Ovary (tissue), 9 donors: ENCODE results near the gene CLMN. TPM values are rescaled to one million over a fixed set of nuclear protein-coding genes. Genes with fewer than 3 reads are reported as not detected.

Source experiments
- DNase-seq, 5 donors: peaks; one replicate each; pipeline ENCODE4 v3.0.0-alpha.2; 2019 to 2020
- H3K27ac ChIP-seq, 2 donors: fragments of 200-600 bp; one replicate each; pipeline versions ENCODE4 v1.5.1 to v1.8.0; 2019 to 2022
- H3K27me3 ChIP-seq: fragments of 200-600 bp; one replicate; pipeline ENCODE4 v1.8.0; 2022
- H3K36me3 ChIP-seq: fragments of 200-600 bp; sonication (generic); one replicate; pipeline ENCODE4 v1.5.1; 2019
- H3K4me1 ChIP-seq: one replicate; pipeline ENCODE4 v1.8.1; 2013; ENCODE audit warnings: mild to moderate bottlenecking, moderate library complexity; ENCODE audit not compliant: insufficient read depth
- H3K4me3 ChIP-seq: fragments of 200-600 bp; sonication (generic); one replicate; pipeline ENCODE4 v1.5.1; 2017
- H3K9me3 ChIP-seq, 2 donors: fragments of 200-600 bp in 1 of 2; sonication (generic) in 1 of 2; one replicate each; pipeline versions ENCODE4 v1.5.1 to v1.8.1; 2013 to 2019; ENCODE audit warnings: mild to moderate bottlenecking in 1 of 2, moderate library complexity in 1 of 2
- CTCF ChIP-seq, 3 donors: fragments of 450-650 bp in 2 of 3; fragments of 200-600 bp in 1 of 3; IDR thresholded peaks; one replicate each; pipeline versions ENCODE4 v1.5.1 to v1.8.0; 2016 to 2022; ENCODE audit warnings: antibody characterized with exemption in 3 of 3, mild to moderate bottlenecking in 1 of 3
- EP300 ChIP-seq: sonication (generic); formaldehyde crosslinking; IDR thresholded peaks from one replicate; pipeline ENCODE4 v1.6.1; 2017; ENCODE audit warnings: antibody characterized with exemption
- POLR2A ChIP-seq: fragments of 450-650 bp; IDR thresholded peaks from one replicate; pipeline ENCODE4 v1.6.1; 2017; ENCODE audit warnings: antibody characterized with exemption, mild to moderate bottlenecking, moderate library complexity
- WGBS, 3 donors: extraction: QIAGEN DNeasy Blood & Tissue Kit in 1 of 3; methylation state at CpG; one replicate each; pipeline versions ENCODE4 v1.1.5 to v1.1.7; 2013 to 2017; 5-methylcytosine and 5-hydroxymethylcytosine counted together
- intact Hi-C, 4 donors: fragments of 100-400 bp; cut with DNase I; formaldehyde crosslinking; loops; one replicate each; pipeline versions ENCODE4 v1.11.0 to v1.15.1; 2022 to 2023
- polyA plus RNA-seq, 2 donors: library from polyadenylated mRNA; stranded (reverse); fragments of 200-250 nt in 1 of 2; fragments of 350-450 nt in 1 of 2; fragmentation: Illumina TruSeq in 1 of 2; extraction: RNeasy Lipid Tissue Mini Kit (QIAGEN cat#74804) in 1 of 2; gene quantifications; one replicate each; pipeline ENCODE4 v1.2.3, GENCODE V29; 2013 to 2014
- total RNA-seq, 7 donors: library from RNA; depleted of rRNA in 2 of 7; stranded (reverse); fragments of >200 nt in 2 of 7; fragmentation: NEBNext Ultra II Directional in 3 of 7; extraction: Animal tissue kit (Norgen Biotek cat#: 25700) in 3 of 7; gene quantifications; one replicate each; pipeline versions ENCODE4 v1.1.0 to v1.2.4, GENCODE V29; 2016 to 2023
- donor health status: DM: no; HTN: no; CAD: no; lungs with moderate emphysema.
- donor health status: DM: no; HTN: no; CAD: no.
- donor health status: Bipolar disorder and iron deficiency.
- donor health status: DM: yes; HTN: yes; CAD: no.
- donor health status: DM: no; HTN: no; CAD: no.
- donor health status: DM: yes; HTN: yes; CAD: no.

Gene CLMN
- total and polyA plus RNA-seq, 9 donors, result 2.2 to 11.7 (median 6.5) TPM

DNA sequence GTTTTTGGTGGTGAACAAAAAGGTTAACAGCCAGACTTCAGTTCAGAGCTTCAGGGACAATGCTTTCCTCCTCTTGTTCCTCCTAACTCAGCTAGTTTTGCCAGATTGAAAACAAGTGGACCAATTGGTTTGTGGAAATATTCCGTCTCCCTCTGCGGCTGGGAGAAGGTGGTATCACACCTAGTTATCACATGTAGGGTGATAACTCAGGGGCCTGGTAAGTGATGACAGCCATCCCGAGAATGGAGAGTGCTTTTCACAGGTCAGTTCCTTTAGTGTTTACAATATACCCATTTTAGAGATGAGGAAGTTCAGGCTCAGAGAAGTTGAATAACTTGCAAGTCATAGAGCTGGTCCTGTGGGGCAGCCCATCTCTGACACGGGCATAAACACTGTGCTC lies 101.7 kb downstream of the CLMN start:
- Histone ChIP-seq H3K27me3 (no peaks in the 10 kb centered on the region), H3K4me1 (no peaks in the 10 kb centered on the region), H3K36me3 (no peaks in the 10 kb centered on the region), H3K4me3 (no peak overlapping the region), H3K9me3 (no peaks in the 10 kb centered on the region), H3K27ac (no peak overlapping the region)
- 84 to 94% (median 90%) methylated on average over 4 of the region's 4 CpGs for WGBS, 3 donors
- TF ChIP-seq EP300 (no peak), POLR2A (no peak), CTCF (IDR thresholded peaks at IDR 0.05) (no peak)
- intact Hi-C loops, result no loop called here
- no peak for DNase-seq

- no peaks in the 10 kb centered on the region for H3K27me3 ChIP-seq
- DNase-seq, result no peak
- H3K4me1 ChIP-seq, result no peaks in the 10 kb centered on the region
- H3K27ac ChIP-seq, result no peak overlapping the region
- H3K36me3 ChIP-seq, result no peaks in the 10 kb centered on the region
- WGBS, 3 donors, result 81 to 90% (median 85%) methylated on average over 10 of the region's 10 CpGs
- TF ChIP-seq CTCF (IDR thresholded peaks at IDR 0.05) (no peak), EP300 (no peak), POLR2A (no peak)
- no peak overlapping the region for H3K4me3 ChIP-seq
- H3K9me3 ChIP-seq, result no peaks in the 10 kb centered on the region
- intact Hi-C loops, result no loop called here
These were observed 102.3 kb downstream of the CLMN start for GRCh38 chr14:95217391-95217900.

DNA sequence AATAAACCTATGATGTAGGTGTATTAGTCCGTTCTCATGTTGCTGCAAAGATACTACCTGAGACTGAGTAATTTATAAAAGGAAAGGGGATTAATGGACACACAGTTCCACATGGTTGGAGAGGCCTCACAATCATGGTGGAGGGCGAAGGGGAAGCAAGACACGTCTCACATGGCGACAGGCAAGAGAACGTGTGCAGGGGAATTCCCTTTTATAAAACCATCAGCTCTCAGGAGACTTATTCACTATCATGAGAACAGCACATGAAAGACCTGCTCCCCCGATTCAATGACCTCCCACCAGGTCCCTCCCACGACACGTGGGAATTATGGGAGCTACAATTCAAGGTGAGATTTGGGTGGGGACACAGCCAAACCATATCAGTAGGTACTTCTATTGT lies 103.7 kb downstream of the CLMN start:
- 86 to 87% (median 86%) methylated on average over 8 of the region's 8 CpGs for WGBS, 3 donors
- Histone ChIP-seq H3K36me3 (no peaks in the 10 kb centered on the region), H3K4me1 (no peaks in the 10 kb centered on the region), H3K9me3 (no peaks in the 10 kb centered on the region), H3K4me3 (no peak overlapping the region), H3K27ac (no peak overlapping the region), H3K27me3 (no peaks in the 10 kb centered on the region)
- intact Hi-C loops, result no loop called here
- no peak for DNase-seq
- TF ChIP-seq CTCF (IDR thresholded peaks at IDR 0.05), result no peak
- no peak for TF ChIP-seq POLR2A
- no peak for TF ChIP-seq EP300

- Histone ChIP-seq H3K9me3 (no peaks in the 10 kb centered on the region), H3K36me3 (no peaks in the 10 kb centered on the region), H3K27me3 (no peaks in the 10 kb centered on the region), H3K27ac (no peak overlapping the region), H3K4me3 (no peak overlapping the region), H3K4me1 (no peaks in the 10 kb centered on the region)
- no peak for DNase-seq
- intact Hi-C loops, result no loop called here
- TF ChIP-seq EP300, result no peak
- TF ChIP-seq CTCF (IDR thresholded peaks at IDR 0.05), result no peak
- no peak for TF ChIP-seq POLR2A
- WGBS, 3 donors, result 63 to 72% (median 67%) methylated on average over 3 of the region's 3 CpGs
These were observed 104.5 kb downstream of the CLMN start for GRCh38 chr14:95215094-95215725.
